ENCODE data around the gene LAMA2.

DNA sequence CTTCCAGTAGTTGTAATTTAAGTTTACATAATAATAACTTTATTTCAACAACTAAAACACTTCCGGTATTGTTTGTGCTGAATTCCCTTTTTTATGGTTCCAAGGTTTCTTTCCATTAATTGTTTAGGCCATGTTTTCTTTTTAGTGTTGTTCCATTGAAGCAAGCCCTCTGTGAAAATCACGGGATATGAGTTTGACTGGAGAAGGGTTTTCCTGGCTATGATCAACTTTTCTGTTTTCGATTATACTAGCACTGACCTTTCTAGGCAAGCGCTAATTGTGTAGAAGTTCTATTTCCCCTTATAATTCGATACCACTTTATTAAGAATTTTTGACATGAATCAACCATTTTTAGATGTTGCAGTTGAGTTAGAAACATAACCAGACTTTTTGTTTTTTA, 2.4 kb downstream of the LAMA2 start:
- TF ChIP-seq CTCF (conservative IDR thresholded peaks at IDR 0.05 in 1 of 2, IDR thresholded peaks at IDR 0.05 in 1 of 2; ENCODE audit: extremely low read depth in 1 of 2, insufficient read depth in 1 of 2, low read depth in 1 of 2, low read length in 2 of 2) (no peak), EZH2 (IDR thresholded peaks at IDR 0.05; ENCODE audit: borderline replicate concordance, low read length) (no peak)
